HG03460 (cell line): ENCODE data around the gene FBXO40.
"Not testable (repeated sequence)": the region's sequence is repeated elsewhere in the genome, so short reads cannot be mapped to it uniquely, and the experiment has no call there.

Experiments used
- ATAC-seq: cut with Tn5 transposase; IDR thresholded peaks from one replicate; pipeline ENCODE4 v1.9.1; 2021; ENCODE audit not compliant: unreplicated experiment

FBXO40 gene, protein sequence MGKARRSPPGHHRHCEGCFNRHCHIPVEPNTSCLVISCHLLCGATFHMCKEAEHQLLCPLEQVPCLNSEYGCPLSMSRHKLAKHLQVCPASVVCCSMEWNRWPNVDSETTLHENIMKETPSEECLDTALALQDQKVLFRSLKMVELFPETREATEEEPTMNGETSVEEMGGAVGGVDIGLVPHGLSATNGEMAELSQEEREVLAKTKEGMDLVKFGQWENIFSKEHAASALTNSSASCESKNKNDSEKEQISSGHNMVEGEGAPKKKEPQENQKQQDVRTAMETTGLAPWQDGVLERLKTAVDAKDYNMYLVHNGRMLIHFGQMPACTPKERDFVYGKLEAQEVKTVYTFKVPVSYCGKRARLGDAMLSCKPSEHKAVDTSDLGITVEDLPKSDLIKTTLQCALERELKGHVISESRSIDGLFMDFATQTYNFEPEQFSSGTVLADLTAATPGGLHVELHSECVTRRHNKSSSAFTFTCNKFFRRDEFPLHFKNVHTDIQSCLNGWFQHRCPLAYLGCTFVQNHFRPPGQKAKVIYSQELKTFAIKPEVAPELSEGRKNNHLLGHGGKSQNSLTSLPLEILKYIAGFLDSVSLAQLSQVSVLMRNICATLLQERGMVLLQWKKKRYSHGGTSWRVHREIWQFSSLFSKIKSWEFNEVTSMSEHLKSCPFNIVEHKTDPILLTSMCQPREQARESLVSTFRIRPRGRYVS

DNA sequence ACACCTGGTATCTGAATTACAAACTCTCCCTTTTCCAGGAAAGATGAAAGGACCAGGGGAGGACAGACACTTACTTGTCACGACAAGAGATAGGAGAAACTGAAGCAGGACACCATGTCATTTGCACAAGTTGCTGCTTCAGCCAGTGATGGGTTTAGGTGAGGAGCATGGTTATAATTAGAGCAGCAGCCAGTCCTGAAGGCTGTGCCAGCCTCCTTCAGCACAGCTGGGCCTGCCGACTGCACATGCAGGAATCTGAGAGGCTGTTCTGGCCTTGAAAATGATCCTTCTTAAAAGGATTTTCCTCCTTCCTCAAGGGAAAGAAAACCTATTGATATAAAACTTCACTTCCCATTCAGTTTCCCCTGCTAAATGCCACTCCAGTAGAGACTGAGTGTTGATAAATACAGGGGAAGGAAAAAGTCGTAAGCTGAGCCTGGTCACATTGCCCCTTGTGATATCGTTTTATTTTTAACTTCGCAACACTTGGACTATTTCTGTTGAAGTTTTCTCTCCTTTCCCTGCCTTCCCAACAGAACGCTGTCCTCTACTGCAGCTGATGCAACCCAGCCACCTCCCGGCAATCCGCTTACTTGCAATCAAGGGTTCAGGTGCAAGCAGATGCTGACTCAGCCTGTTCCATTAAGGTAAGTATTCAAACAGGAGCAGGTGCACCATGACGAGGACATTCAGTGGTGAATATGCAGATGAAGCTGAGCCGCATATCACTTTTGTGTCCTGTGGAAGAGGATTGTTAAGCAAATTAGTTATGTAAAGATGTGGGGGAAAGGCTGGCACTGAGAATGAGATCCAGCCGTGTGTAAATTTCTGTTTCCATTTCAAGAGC lies at the start of gene FBXO40:
FBXO40 (plus strand) TSS at position 524 of the 847 bp plus-strand sequence. CDS start 27,197 bp downstream, outside the sequence.
- ATAC-seq, result peak; percentile 62

DNA sequence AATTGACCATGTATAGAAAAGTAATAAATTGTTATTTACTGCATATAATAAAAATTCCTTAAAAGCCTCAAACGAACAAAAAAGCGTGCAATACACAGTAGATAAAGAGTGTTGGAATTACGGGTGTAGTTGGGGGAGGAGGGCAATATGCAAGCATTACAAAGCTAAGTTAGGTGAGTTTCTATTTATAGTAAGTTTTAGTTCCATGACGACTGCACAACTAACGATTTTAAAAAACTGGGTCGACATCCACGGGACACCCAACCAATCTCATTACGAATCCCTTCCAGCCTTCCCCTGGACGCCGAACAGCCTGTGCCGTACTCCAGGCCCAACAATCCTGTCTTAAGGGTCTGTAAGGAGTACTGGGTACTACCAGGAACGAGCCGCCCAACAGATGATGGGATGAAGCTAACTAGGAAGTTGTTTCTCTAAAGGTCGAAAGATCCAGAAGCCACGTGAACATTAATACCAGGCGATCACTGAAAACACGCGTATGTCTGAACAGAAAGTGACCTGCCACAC lies 48.1 kb upstream of the FBXO40 start:
- ATAC-seq, result no peak

DNA sequence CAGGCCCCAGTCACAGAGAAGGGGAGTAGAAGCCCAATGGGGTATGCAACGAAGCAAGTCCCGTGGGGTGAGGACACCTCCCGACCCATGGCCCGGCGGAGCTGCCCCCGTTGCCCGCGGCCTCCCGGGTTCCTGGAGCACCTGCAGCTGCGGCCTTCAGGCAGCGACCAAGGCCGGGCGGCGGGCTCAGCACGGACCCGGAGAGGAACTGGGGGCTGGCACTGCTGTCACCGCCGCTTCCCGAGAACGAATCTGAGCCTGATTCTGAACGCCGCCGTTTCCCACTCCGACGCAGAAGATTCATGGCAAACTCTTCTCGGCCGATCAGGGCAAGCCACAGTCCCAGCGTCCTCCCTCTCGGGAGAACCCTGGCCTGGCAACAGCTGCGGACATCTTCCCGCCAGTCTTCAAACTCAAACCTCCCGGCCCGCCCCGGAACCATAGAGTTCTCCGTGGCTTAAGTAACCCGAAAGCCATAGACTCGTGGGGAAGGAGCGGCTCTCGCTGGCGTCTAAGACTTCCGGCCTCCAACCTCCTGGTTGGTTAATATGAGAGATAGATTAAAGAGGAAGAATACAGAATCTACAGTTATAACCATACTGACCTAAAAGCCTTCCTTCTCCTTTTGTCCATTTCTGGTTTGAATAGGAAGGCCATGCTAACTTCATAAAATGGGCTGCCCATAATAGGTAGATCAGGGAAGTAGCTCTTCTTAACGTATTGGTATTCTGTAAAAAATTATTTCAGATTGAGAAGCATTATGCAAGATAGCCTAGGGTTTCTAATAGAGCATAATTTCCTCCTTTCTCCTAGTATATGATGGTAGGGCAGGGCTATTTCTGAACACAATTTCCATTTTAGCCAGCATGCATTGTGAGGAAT lies 47.4 kb upstream of the FBXO40 start, which contains the start of gene POLQ:
POLQ (minus strand) TSS at position 415 of the 882 bp plus-strand sequence; CDS start at position 304, 111 bp downstream.
- ATAC-seq, result peak; percentile 82

DNA sequence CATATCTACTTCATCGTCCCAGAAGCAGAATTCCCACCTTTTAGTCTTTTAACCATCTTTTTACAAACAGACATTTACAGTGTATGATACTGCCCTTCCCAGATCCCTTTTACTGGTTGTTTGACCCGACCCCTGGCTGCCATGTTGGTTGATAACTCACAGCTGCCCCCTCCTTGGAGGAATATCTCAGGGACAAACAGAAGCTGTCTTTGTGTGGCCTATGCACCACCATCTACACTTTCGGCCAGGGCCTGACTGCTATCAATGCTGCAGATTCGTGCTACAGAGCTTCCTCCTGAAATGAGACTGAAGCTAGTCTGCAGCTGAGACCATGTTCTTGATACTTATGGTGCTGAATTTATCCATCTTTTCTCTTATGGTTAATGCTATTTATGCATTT lies 40.8 kb upstream of the FBXO40 start:
- no peak for ATAC-seq

DNA sequence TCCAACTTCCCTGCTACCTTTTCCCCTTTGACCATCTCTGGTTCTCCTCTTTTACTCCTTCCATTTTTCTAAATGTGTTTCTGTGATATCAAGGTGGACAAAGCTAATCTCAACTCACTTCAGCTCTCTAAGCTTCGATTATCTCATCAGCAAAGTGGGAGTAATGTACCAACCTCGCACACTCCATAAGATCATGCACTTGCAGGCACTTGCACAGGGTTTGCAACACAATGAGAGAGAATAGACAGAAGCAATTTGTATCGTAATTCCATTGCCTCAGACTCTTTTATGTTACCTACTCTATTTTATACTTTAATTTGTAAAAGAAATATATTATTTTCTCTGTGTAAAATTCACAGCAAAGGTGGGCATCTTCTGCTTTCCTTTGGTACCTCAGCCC lies 40.4 kb upstream of the FBXO40 start:
- ATAC-seq, result no peak

DNA sequence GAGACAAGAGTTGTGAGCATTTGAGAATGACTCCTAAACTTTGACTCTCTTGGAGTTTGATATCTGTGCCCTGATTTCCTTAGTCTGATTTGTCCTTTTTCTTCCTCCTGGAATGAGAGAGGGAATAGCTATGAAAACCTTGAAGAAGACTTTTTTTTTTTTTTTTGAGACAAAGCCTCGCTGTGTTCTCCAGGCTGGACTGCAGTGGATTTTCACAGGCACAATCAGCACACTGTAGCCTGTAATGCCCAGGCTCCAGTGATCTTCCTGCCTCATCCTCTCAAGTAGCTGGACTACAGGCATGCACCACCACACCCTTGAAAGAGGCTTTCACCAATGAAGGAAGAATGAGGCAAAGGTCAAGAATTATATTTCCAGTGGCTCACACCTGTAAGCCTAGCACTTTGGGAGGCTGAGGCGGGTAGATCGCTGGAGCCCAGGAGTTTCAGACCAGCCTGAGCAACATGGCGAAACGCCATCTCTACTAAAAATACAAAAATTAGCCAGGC lies 35.7 kb upstream of the FBXO40 start:
- no peak for ATAC-seq

DNA sequence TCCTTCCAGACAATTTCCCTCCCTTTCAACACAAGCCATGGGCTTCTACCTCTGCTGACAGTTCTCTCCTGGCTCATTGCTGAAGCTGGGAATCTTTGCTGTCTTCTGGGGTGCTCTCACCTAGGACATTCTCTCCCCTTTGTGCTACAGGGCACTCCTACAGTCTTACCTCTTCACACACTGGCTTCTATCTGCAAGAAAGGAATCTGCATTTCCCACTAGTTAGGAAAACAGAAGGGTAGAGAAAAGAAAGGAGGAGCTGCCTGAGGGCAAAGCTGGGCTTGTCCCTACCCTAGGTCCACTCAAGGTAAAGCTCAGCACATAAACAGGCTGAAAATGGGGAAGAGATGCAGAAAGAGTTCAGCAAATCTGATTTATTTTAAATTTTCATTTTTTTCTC lies 31.0 kb upstream of the FBXO40 start:
- ATAC-seq, result no peak

DNA sequence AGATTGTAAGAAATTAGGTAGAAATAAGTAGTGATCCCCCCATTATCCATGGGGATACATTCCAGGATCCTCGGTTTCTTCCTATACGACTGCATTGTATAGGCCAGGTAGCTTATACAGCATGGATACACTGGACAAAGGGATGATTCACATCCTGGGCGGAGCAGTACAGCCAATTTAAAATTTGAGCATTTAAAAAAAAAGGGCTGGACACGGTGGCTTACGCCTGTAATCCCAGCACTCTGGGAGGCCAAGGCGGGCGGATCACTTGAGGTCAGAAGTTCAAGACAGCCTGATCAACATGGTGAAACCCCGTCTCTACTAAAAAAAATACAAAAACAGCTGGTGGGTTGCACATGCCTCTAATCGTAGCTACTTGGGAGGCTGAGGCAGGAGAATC lies 26.4 kb upstream of the FBXO40 start:
- ATAC-seq, result no peak

DNA sequence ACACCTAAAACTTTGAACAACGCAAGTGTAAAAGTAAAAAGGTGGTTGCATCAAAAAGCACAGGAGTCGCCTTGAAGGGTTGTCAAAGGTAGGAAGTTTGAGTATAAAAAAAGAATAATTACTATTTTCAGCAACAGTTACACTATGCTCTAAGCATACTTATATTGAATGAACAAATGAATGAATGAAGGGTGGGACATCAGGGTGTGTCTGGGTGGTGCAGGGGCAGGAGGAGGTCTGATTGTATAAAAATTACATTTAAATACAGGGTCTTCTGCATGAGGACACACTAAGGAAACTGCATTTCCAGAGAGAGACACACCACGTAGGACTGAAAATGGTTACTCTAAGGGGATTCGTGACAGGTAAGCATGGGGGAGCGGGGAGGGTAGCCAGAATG lies 25.5 kb upstream of the FBXO40 start, which contains the start of gene ARGFX:
ARGFX (plus strand) TSS at position 301 of the 400 bp plus-strand sequence. CDS start 2,765 bp downstream, outside the sequence.
- no peak for ATAC-seq

DNA sequence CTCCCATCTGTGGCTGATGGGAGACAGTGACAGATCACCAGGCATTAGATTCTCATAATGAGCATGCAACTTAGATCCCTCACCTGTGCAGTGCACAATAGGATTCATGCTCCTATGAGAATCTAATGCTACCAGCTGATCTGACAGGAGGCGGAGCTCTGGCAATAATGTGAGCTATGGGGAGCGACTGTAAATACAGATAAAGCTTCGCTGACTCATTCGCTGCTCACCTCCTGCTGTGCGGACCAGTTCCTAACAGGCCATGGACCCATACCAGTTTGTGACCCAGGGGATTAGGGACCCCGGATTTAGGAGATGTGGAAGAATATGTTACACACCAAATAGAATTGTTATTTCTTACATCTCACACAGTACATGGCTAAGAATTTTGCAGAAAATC lies 18.7 kb upstream of the FBXO40 start:
- ATAC-seq, result no peak

DNA sequence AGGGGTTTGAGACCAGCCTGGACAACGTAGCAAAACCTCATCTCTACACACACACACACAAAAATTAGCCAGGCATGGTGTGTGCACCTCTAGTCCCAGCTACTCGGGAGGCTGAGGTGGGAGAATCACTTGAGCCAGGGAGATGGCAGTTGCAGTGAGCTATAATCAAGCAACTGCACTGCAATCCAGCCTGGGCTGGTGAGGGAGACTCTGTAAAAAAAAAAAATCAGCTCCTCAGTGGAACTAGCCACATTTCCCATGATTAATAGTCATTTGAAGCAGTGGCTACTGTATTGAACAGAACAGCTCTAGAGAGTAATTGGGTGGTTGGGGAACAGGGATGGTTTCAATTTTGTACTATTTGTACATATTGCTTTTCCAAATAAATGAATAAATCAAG lies 11.5 kb upstream of the FBXO40 start:
- no peak for ATAC-seq

DNA sequence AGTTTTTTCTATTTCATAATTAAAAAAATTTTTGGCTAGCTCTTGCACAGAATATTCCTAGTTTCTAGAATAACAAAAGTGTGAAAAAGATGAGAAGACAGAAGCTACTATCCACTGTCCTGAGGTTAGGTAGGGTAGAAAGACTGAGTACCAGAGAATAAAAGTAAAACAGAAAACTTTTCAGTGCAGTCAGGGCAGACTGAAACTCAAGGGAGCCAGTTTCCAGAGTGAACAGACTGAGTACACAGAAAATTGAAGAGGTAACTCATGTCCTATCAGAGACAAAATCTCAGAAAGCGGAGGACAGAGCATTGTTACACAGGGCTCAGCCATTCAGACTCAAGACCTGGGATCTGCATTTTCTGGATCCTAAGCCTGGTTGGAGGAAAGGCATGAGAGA lies 8.8 kb upstream of the FBXO40 start:
- no peak for ATAC-seq

DNA sequence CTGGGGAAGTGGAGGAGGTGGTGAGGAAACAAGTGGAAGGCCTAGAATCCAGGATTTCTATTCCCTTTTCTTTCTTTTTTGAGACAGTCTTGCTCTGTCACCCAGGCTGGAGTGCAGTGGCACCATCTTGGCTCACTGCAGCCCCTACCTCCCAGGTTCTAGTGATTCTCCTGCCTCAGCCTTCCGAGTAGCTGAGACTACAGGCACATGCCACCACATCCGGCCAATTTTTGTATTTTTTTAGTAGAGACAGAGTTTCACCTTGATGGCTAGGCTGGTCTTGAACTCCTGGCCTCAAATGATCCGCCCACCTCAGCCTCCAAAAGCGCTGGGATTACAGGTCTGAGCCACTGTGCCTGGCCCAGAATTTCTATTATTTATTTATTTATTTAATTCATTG lies 627 bp downstream of the FBXO40 start:
- not testable (repeated sequence) for ATAC-seq

DNA sequence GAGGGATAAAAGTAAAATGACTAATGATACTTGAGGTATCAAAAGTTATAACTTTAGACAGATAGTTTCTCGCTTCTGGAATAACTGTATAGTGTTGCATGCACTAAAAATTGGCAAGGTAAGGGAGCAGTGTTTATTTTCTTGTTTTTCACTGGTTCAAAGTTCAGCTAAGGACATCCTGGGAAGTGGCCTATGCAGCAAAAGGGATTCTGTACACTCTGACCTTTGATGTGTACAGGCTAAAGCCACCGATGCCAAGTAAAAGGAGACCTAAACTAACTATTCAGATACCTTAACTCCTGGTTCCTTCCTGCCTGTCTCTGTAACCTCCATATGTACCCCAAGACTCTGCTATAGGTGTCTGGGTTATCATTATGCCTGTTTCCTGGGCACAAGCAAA lies 1.7 kb downstream of the FBXO40 start:
- ATAC-seq, result no peak

DNA sequence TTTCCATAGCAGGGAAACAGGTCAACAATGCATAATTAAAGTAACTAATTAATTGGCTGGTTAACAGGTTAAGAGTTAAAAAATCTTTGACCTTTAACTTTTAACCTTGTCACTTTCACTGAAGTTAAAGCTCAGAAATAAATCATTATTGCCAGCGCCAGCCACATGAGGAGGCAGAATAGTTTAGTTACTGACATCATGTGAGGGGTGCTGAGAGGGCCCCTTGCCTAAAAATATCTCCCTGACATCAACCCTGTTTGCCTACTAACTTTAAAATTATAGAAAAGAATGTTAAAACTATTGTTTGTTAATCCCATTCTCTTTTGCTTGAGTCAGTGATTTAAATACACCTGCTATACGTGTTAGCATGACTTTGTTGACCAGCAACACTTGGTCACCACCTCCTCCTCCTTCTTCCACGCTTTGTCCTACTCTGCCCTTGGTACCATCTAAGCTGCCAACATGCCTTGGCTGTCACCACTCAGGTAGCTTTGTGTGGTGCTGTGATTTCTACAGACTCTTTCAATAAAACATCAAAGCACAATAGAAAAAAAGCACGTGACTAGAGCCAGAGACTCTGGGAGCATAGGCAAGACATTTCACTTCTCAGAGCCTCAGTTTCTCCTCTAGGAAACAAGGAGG lies 2.7 kb downstream of the FBXO40 start:
- ATAC-seq, result no peak

DNA sequence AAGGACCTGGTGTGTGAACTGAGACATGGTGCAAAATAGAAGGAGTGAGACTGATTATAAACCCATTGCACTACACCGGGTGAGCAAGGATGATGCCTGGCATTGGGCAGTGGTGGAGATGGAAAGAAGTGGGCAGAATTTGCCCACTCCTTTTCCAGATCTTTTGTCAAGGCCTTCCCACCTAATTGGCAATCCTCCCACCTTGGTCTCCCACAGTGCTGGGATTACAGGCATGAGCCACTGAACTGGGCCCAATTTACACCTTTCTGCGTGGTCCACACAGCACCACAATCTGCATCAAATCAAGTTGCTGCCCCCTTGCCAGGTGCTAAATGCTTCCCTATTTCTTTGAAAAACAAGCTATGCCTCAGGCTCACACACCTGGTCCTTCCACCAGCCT lies 5.4 kb downstream of the FBXO40 start:
- ATAC-seq, result no peak

DNA sequence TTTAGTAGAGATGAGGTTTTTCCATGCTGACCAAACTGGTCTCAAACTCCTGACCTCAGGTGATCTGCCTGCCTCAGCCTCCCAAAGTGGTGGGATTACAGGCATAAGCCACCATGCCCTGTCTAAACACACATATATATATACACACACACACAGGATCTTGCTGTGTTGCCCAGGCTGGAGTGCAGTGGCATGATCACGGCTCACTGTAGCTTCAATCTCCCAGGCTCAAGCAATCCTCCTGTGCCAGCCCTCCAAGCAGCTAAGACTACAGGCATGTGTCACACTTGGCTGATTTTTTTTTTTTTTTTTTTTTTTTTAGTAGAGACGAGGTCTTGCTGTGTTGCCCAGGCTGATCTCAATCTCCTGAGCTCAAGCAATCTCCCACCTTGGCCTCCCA lies 6.7 kb downstream of the FBXO40 start:
- ATAC-seq, result not testable (repeated sequence)

DNA sequence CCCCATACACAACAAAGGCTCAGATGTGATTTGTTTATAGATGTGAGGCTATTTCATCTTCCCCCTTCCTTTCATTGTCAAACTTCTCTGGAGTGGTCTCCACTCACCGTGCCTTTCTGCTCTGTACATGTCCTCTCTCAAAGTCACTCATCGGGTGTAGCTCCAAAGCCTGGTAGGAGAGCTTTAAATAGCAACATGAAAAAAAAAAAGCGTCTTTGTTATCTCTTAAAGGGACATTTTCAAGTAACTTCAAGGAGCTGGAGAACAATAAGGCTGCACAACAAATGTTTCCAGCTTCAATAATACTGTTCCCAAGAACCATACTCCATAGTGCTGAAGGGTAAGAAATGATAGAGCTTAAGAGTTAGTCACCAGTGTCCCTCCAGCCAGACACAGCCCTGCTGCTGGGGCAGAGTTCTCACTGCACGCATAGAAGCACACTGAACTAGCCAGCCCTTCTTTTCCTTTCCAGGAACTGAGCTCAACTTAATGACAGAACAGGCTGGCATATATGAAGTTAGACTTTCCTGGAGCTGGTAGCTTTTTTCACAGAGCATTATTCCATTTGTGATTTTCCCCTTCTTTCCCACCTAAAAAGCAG lies 8.1 kb downstream of the FBXO40 start:
- ATAC-seq, result no peak

DNA sequence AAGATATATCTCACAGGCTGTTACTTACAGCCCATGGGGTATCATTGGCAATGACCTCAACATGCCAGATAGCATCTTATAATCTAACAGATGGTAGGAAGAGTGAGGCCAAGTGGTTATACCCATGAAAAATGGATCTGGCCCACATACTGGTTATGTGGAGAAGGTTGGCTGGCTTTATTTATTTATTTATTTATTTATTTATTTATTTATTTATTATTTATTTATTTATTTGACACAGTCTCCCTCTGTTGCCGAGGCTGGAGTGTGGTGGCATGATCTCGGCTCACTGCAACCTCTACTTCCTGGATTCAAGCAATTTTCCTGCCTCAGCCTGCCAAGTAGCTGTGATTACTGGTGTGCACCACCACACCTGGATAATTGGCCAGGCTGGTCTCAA lies 11.6 kb downstream of the FBXO40 start:
- no peak for ATAC-seq
